Epithelial cell of proximal tubule (primary cell): ENCODE measurements around the gene OCA2. TPM values are rescaled to one million over a fixed set of nuclear protein-coding genes. Genes with fewer than 3 reads are reported as not detected.

Experiments
- DNase-seq: peaks from one replicate; pipeline ENCODE4 v3.0.0-alpha.2; 2011; ENCODE audit warnings: low read depth
- H3K4me3 ChIP-seq: 2 replicates; pipeline ENCODE4 v1.5.1; 2011; ENCODE audit warnings: low read depth, mild to moderate bottlenecking, low read length
- CTCF ChIP-seq: conservative IDR thresholded peaks from 2 replicates; pipeline ENCODE4 v1.5.1; 2012; ENCODE audit warnings: low read depth, mild to moderate bottlenecking, low read length
- total RNA-seq: library from RNA; depleted of rRNA; stranded (reverse); fragments of >200 nt; gene quantifications from 2 replicates; pipeline ENCODE4 v1.2.3, GENCODE V29; 2015

Gene OCA2
- total RNA-seq, 1 donor from 2014 or later: not detected

DNA sequence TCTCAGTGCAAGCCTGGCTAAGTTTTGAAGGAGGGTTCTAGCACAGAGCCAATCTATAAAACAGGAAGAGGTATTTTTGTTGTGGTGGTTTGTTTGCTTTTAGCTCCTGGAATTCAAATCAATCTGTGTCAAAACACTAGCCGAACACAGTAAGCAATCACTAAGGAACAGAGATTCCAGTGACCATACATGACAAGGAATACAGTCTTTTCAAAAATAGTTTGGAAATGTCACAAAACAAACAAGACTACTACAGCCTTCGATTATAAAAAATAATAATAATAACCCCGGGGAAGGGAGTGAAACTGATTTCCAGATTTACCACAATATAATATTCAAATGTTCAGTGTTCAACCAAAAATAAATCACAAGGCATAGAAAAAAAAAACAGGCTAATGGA is 166.5 kb downstream of the OCA2 start:
- H3K4me3 ChIP-seq: no peak overlapping the region
- no peak for TF ChIP-seq CTCF
- DNase-seq: no peak

DNA sequence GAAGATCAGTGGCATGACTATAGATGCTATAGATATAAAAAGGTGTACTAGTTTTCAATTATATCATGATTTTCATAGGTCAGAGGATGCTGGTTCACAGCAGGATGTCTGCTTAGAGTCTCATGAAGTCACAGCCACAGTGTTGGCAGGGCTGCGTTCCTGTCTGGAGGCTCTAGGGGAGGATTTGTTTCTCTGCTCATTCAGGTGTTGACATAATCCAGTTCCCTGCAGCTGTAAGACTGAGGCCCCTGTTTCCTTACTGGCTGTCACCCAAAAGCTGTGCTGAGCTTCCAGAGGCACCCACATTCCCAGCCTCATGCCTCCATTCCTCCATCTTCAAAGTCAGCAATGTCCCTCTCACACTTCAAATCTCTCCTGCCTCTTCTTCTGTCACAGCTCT is 170.7 kb downstream of the OCA2 start:
- no peak for TF ChIP-seq CTCF
- H3K4me3 ChIP-seq: no peak overlapping the region
- DNase-seq: no peak

GRCh38 chr15:27912283-27912682 is 186.8 kb downstream of the OCA2 start:
- no peak for TF ChIP-seq CTCF
- H3K4me3 ChIP-seq: no peak overlapping the region
- DNase-seq: no peak

DNA sequence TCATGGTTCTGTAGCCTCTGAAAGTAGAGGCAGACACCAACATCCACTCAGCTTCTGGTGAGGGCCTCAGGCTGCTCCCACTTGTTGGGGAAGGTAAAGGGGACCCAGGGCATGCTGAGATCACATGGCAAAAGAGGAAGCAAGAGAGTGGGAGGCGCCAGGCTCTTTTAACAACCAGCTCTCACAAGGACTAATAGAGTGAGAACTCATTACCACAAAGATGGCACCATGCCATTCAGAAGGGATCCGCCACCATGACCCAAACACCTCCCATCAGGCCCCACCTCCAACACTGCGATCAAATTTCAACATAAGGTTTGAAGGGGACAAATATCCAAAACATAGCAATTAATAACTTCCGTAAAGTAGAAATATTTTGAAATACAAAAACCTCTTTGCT is 192.3 kb downstream of the OCA2 start:
- H3K4me3 ChIP-seq: no peak overlapping the region
- no peak for TF ChIP-seq CTCF
- DNase-seq: no peak

- TF ChIP-seq CTCF: no peak
- no peak for DNase-seq
- H3K4me3 ChIP-seq: no peak overlapping the region
Observed at GRCh38 chr15:27903405-27903804, 195.7 kb downstream of the OCA2 start.

- DNase-seq: no peak
- no peak for TF ChIP-seq CTCF
- no peak overlapping the region for H3K4me3 ChIP-seq
Observed at GRCh38 chr15:27902680-27903385, 196.3 kb downstream of the OCA2 start.

DNA sequence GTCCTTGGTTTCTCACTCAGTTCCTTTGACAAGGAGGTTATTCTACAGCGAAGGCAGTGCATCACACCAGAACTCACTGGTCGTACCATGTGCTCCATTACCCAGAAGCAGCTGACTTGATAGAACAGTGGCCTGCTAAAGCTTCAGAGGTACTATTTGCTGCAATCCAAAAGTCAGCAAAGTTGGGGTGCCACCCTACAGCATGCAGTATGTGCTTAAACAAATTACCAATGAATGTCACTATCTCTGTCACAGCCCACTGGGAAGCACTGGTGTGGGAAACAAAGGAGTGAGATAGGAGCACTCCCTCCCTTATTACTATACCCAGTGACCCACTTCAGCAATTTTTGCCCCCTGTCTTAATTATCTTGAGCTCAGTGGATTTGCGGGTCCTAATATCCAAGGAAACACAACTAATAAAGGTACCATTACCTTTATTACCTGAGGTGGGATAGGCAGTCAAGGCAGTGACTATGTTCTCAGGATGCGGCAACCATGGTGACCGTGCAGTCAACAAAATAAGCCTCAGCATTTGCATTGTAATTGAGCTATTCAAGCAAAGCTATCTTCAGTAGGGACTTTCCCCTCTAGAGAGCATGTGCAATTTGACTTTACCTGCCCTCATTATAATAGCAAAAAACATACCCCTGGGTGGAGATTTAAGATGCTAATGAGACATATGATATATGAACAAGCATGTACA is 199.4 kb downstream of the OCA2 start:
- DNase-seq: no peak
- H3K4me3 ChIP-seq: no peak overlapping the region
- no peak for TF ChIP-seq CTCF
